ENCODE data around the gene CHL1. TPM values are rescaled to one million over a fixed set of nuclear protein-coding genes. Genes with fewer than 3 reads are reported as not detected.

CHL1 gene
- polyA plus RNA-seq, 10 donors: 1.6 to 5.8 (median 2.7) TPM

- DNase-seq: no peak
Observed at GRCh38 chr3:212432-212831, 15.9 kb downstream of the CHL1 start.

- DNase-seq: no peak
Observed at GRCh38 chr3:217099-217813, 20.7 kb downstream of the CHL1 start.

- DNase-seq: no peak
Observed at GRCh38 chr3:217948-218347, 21.4 kb downstream of the CHL1 start.

- no peak for DNase-seq
Observed at GRCh38 chr3:228442-229182, 32.0 kb downstream of the CHL1 start.

- DNase-seq: no peak
Observed at GRCh38 chr3:229183-229661, 32.7 kb downstream of the CHL1 start.

- DNase-seq: no peak
Observed at GRCh38 chr3:236881-237280, 40.3 kb downstream of the CHL1 start.

- no peak for DNase-seq
Observed at GRCh38 chr3:242602-243355, 46.2 kb downstream of the CHL1 start.

- DNase-seq: peak; percentile 20 to 31 (median 21)
Observed at GRCh38 chr3:243356-243725, 46.8 kb downstream of the CHL1 start.

- DNase-seq: no peak
Observed at GRCh38 chr3:244041-244440, 47.5 kb downstream of the CHL1 start.

GRCh38 chr3:247916-248315 is 51.4 kb downstream of the CHL1 start:
- DNase-seq: no peak

GRCh38 chr3:248864-249520 is 52.4 kb downstream of the CHL1 start:
- no peak for DNase-seq

GRCh38 chr3:249587-250262 is 53.2 kb downstream of the CHL1 start:
- DNase-seq: no peak

- DNase-seq: no peak
Observed at GRCh38 chr3:256501-256900, 59.9 kb downstream of the CHL1 start.

GRCh38 chr3:257826-258225 is 61.3 kb downstream of the CHL1 start:
- DNase-seq: no peak

- DNase-seq: no peak
Observed at GRCh38 chr3:260898-261297, 64.3 kb downstream of the CHL1 start.

GRCh38 chr3:263393-263792 is 66.8 kb downstream of the CHL1 start:
- DNase-seq: no peak

GRCh38 chr3:264394-265156 is 68.0 kb downstream of the CHL1 start:
- no peak for DNase-seq

- DNase-seq: no peak
Observed at GRCh38 chr3:267101-267500, 70.5 kb downstream of the CHL1 start.

- no peak for DNase-seq
Observed at GRCh38 chr3:270688-271087, 74.1 kb downstream of the CHL1 start.

GRCh38 chr3:274927-275326 is 78.4 kb downstream of the CHL1 start:
- DNase-seq: no peak

GRCh38 chr3:277873-278272 is 81.3 kb downstream of the CHL1 start:
- peak in 1 of 3 donors; percentile 4 for DNase-seq

Measured in muscle of back (tissue), 11 donors.